Liver (tissue), 3 donors: ENCODE data around the gene ACADSB.

Experiments
- ATF3 ChIP-seq: IDR thresholded peaks from 2 replicates; pipeline ENCODE4 v1.6.1; 2016; ENCODE audit warnings: antibody characterized with exemption
- CTCF ChIP-seq: fragments of 150-350 bp; IDR thresholded peaks from 2 replicates; pipeline ENCODE4 v1.5.1; 2017; ENCODE audit warnings: improper control_type of control experiment, low read depth, low read length; ENCODE audit not compliant: missing input control
- EGR1 ChIP-seq, 2 donors: IDR thresholded peaks; 2 replicates each; pipeline ENCODE4 v1.6.1; 2016 to 2018; ENCODE audit warnings: antibody characterized with exemption in 2 of 2, low read depth in 2 of 2
- GABPA ChIP-seq, 2 donors: IDR thresholded peaks in 1 of 2; conservative IDR thresholded peaks in 1 of 2; 2 replicates each; pipeline ENCODE4 v1.6.1; 2016; ENCODE audit warnings: antibody characterized with exemption in 2 of 2, mild to moderate bottlenecking in 1 of 2, moderate library complexity in 1 of 2
- HNF4A ChIP-seq, 2 donors: conservative IDR thresholded peaks; 2 replicates each; pipeline ENCODE4 v1.6.1; 2016; ENCODE audit warnings: antibody characterized with exemption in 2 of 2, mild to moderate bottlenecking in 2 of 2
- JUND ChIP-seq, 2 donors: IDR thresholded peaks; 2 replicates each; pipeline ENCODE4 v1.6.1; 2016; ENCODE audit warnings: antibody characterized with exemption in 2 of 2
- MAX ChIP-seq: IDR thresholded peaks from 2 replicates; pipeline ENCODE4 v1.6.1; 2016; ENCODE audit warnings: antibody characterized with exemption
- NR2F2 ChIP-seq: IDR thresholded peaks from 2 replicates; pipeline ENCODE4 v1.6.1; 2016; ENCODE audit warnings: antibody characterized with exemption
- RAD21 ChIP-seq, 2 donors: IDR thresholded peaks; 2 replicates each; pipeline ENCODE4 v1.6.1; 2016; ENCODE audit warnings: antibody characterized with exemption in 2 of 2, mild to moderate bottlenecking in 2 of 2
- REST ChIP-seq: IDR thresholded peaks from 2 replicates; pipeline ENCODE4 v1.6.1; 2016; ENCODE audit warnings: antibody characterized with exemption, mild to moderate bottlenecking
- SP1 ChIP-seq: IDR thresholded peaks from 2 replicates; pipeline ENCODE4 v1.6.1; 2018; ENCODE audit warnings: antibody characterized with exemption, mild to moderate bottlenecking
- TAF1 ChIP-seq: conservative IDR thresholded peaks from 2 replicates; pipeline ENCODE4 v1.6.1; 2016; ENCODE audit warnings: antibody characterized with exemption, mild to moderate bottlenecking
- YY1 ChIP-seq: IDR thresholded peaks from 2 replicates; pipeline ENCODE4 v1.6.1; 2016; ENCODE audit warnings: antibody characterized with exemption, mild to moderate bottlenecking
- donor health status: healthy.
- donor health status: healthy.

GRCh38 chr10:122984708-122985107 lies 24.1 kb upstream of the ACADSB start:
- TF ChIP-seq CTCF (no peak), REST (no peak), RAD21 (IDR thresholded peaks at IDR 0.05) (no peak), GABPA (IDR thresholded peaks at IDR 0.05 in 1 of 2, conservative IDR thresholded peaks at IDR 0.05 in 1 of 2) (no peak), NR2F2 (no peak), SP1 (no peak), ATF3 (no peak), TAF1 (no peak), HNF4A (conservative IDR thresholded peaks at IDR 0.05) (no peak), EGR1 (IDR thresholded peaks at IDR 0.05; ENCODE audit: low read depth in 2 of 2) (no peak), JUND (IDR thresholded peaks at IDR 0.05) (no peak), MAX (no peak), YY1 (no peak)
